Effector memory CD8-positive, alpha-beta T cell (primary cell): ENCODE results near the gene LMTK2.
A peak's percentile ranks its signal among the peaks of the same experiment; 100 is the strongest.

Experiments
- ATAC-seq: fragments of 150-1000 bp; cut with Tn5 transposase; replicated peaks from 2 replicates; pipeline ENCODE4 v1.10.0; 2021; ENCODE audit warnings: mild to moderate bottlenecking, moderate library complexity
- DNase-seq, 3 experiments: peaks; one replicate each; pipeline ENCODE4 v3.0.0; 2021
- H3K27ac Mint-ChIP-seq, 2 donors: one replicate each; pipeline ENCODE4 v1.8.0; 2022; ENCODE audit warnings: mild to moderate bottlenecking in 2 of 2, mixed read lengths in 2 of 2, moderate library complexity in 2 of 2
- H3K27me3 Mint-ChIP-seq, 2 donors: one replicate each; pipeline ENCODE4 v1.8.0; 2022; ENCODE audit warnings: mixed read lengths in 2 of 2
- H3K36me3 Mint-ChIP-seq: one replicate; pipeline ENCODE4 v1.8.0; 2022; ENCODE audit warnings: mild to moderate bottlenecking, moderate library complexity, mixed read lengths; ENCODE audit not compliant: insufficient read depth
- H3K4me1 Mint-ChIP-seq, 2 donors: one replicate each; pipeline ENCODE4 v1.8.0; 2022; ENCODE audit warnings: low read depth in 2 of 2, mixed read lengths in 2 of 2
- H3K4me3 Mint-ChIP-seq, 2 donors: one replicate each; pipeline ENCODE4 v1.8.0; 2022; ENCODE audit warnings: mild to moderate bottlenecking in 2 of 2, mixed read lengths in 2 of 2, moderate library complexity in 2 of 2
- H3K9me3 Mint-ChIP-seq, 2 donors: one replicate each; pipeline ENCODE4 v1.8.0; 2022; ENCODE audit warnings: mixed read lengths in 2 of 2

Gene LMTK2

GRCh38 chr7:98163269-98163668, 56.6 kb downstream of the LMTK2 start:
- no peak for ATAC-seq
- no peak for DNase-seq
- Mint-ChIP-seq H3K36me3 (no peaks in the 10 kb centered on the region), H3K27ac (no peak overlapping the region), H3K27me3 (no peaks in the 10 kb centered on the region), H3K4me3 (no peak overlapping the region), H3K9me3 (no peaks in the 10 kb centered on the region), H3K4me1 (peaks cover 7 to 12% of the 10 kb centered on the region in 2 donors)

GRCh38 chr7:98163704-98164494, 57.2 kb downstream of the LMTK2 start:
- H3K4me1 Mint-ChIP-seq, result peaks cover 7 to 14% of the 10 kb centered on the region in 2 donors

GRCh38 chr7:98165827-98166667, 59.4 kb downstream of the LMTK2 start:
- Mint-ChIP-seq H3K36me3 (no peaks in the 10 kb centered on the region), H3K27me3 (no peaks in the 10 kb centered on the region), H3K4me1 (peaks cover 7 to 14% of the 10 kb centered on the region in 2 donors), H3K27ac (no peak overlapping the region), H3K9me3 (no peaks in the 10 kb centered on the region), H3K4me3 (no peak overlapping the region)
- ATAC-seq (peak; percentile 59), DNase-seq (peak; percentile 30 to 45 (median 43))

More at GRCh38 chr7:98163704-98164494, 57.2 kb downstream of the LMTK2 start:
- no peak for DNase-seq
- no peaks in the 10 kb centered on the region for H3K27me3 Mint-ChIP-seq
- no peak overlapping the region for H3K27ac Mint-ChIP-seq
- no peak overlapping the region for H3K4me3 Mint-ChIP-seq
- ATAC-seq, result no peak
- H3K9me3 Mint-ChIP-seq, result no peaks in the 10 kb centered on the region
- no peaks in the 10 kb centered on the region for H3K36me3 Mint-ChIP-seq

- ATAC-seq (no peak), DNase-seq (no peak)
- Mint-ChIP-seq H3K36me3 (no peaks in the 10 kb centered on the region), H3K4me1 (peaks cover 7 to 14% of the 10 kb centered on the region in 2 donors), H3K4me3 (no peak overlapping the region), H3K9me3 (no peaks in the 10 kb centered on the region), H3K27ac (no peak overlapping the region), H3K27me3 (no peaks in the 10 kb centered on the region)
These were observed 60.0 kb downstream of the LMTK2 start for GRCh38 chr7:98166668-98166970.

- no peaks in the 10 kb centered on the region for H3K27me3 Mint-ChIP-seq
- DNase-seq, result no peak
These were observed 61.0 kb downstream of the LMTK2 start for GRCh38 chr7:98167653-98168052.

GRCh38 chr7:98168181-98168903, 61.7 kb downstream of the LMTK2 start:
- Mint-ChIP-seq H3K36me3 (peaks cover 7% of the 10 kb centered on the region), H3K27ac (peak overlapping the region in 1 of 2 donors; percentile 59), H3K4me1 (peaks cover 7 to 14% of the 10 kb centered on the region in 2 donors), H3K4me3 (no peak overlapping the region), H3K27me3 (no peaks in the 10 kb centered on the region), H3K9me3 (no peaks in the 10 kb centered on the region)
- ATAC-seq, result peak; percentile 93
- DNase-seq, result peak; percentile 55 to 67 (median 67)

More at GRCh38 chr7:98167653-98168052, 61.0 kb downstream of the LMTK2 start:
- H3K36me3 Mint-ChIP-seq, result peaks cover 7% of the 10 kb centered on the region
- H3K4me3 Mint-ChIP-seq, result no peak overlapping the region
- peaks cover 7 to 14% of the 10 kb centered on the region in 2 donors for H3K4me1 Mint-ChIP-seq
- ATAC-seq, result no peak
- H3K27ac Mint-ChIP-seq, result peak overlapping the region in 1 of 2 donors; percentile 59
- no peaks in the 10 kb centered on the region for H3K9me3 Mint-ChIP-seq

- H3K27ac Mint-ChIP-seq, result peak overlapping the region in 1 of 2 donors; percentile 36
- no peak overlapping the region for H3K4me3 Mint-ChIP-seq
- H3K9me3 Mint-ChIP-seq, result no peaks in the 10 kb centered on the region
- no peaks in the 10 kb centered on the region for H3K27me3 Mint-ChIP-seq
- DNase-seq (no peak), ATAC-seq (no peak)
- peaks cover 7% of the 10 kb centered on the region for H3K36me3 Mint-ChIP-seq
- peaks cover 7 to 14% of the 10 kb centered on the region in 2 donors for H3K4me1 Mint-ChIP-seq
These were observed 62.4 kb downstream of the LMTK2 start for GRCh38 chr7:98168904-98169621.

GRCh38 chr7:98170966-98171365, 64.3 kb downstream of the LMTK2 start:
- no peak for ATAC-seq
- Mint-ChIP-seq H3K4me1 (peaks cover 6 to 10% of the 10 kb centered on the region in 2 donors), H3K9me3 (no peaks in the 10 kb centered on the region), H3K27ac (peak overlapping the region in 1 of 2 donors; percentile 62), H3K36me3 (peaks cover 12% of the 10 kb centered on the region), H3K27me3 (no peaks in the 10 kb centered on the region), H3K4me3 (no peak overlapping the region)
- DNase-seq, result no peak

GRCh38 chr7:98171449-98171848, 64.8 kb downstream of the LMTK2 start:
- Mint-ChIP-seq H3K27me3 (no peaks in the 10 kb centered on the region), H3K36me3 (peaks cover 15% of the 10 kb centered on the region), H3K27ac (peak overlapping the region in 1 of 2 donors; percentile 62), H3K9me3 (no peaks in the 10 kb centered on the region), H3K4me3 (no peak overlapping the region), H3K4me1 (peaks cover 4 to 8% of the 10 kb centered on the region in 2 donors)
- no peak for DNase-seq
- ATAC-seq, result no peak

GRCh38 chr7:98174334-98175259, 67.9 kb downstream of the LMTK2 start:
- H3K27ac Mint-ChIP-seq, result no peak overlapping the region
- no peak for ATAC-seq
- H3K36me3 Mint-ChIP-seq, result peaks cover 21% of the 10 kb centered on the region

GRCh38 chr7:98175260-98175940, 68.7 kb downstream of the LMTK2 start:
- H3K4me3 Mint-ChIP-seq, result no peak overlapping the region
- no peaks in the 10 kb centered on the region for H3K27me3 Mint-ChIP-seq
- H3K9me3 Mint-ChIP-seq, result no peaks in the 10 kb centered on the region
- H3K36me3 Mint-ChIP-seq, result peaks cover 21% of the 10 kb centered on the region
- no peak overlapping the region for H3K27ac Mint-ChIP-seq
- DNase-seq (no peak), ATAC-seq (no peak)
- no peaks in the 10 kb centered on the region for H3K4me1 Mint-ChIP-seq

More at GRCh38 chr7:98174334-98175259, 67.9 kb downstream of the LMTK2 start:
- DNase-seq, result no peak
- Mint-ChIP-seq H3K4me1 (no peaks in the 10 kb centered on the region), H3K4me3 (no peak overlapping the region), H3K27me3 (no peaks in the 10 kb centered on the region), H3K9me3 (no peaks in the 10 kb centered on the region)

GRCh38 chr7:98177553-98177952, 70.9 kb downstream of the LMTK2 start:
- Mint-ChIP-seq H3K27ac (no peak overlapping the region), H3K4me1 (no peaks in the 10 kb centered on the region), H3K4me3 (no peak overlapping the region), H3K9me3 (no peaks in the 10 kb centered on the region), H3K27me3 (no peaks in the 10 kb centered on the region), H3K36me3 (peaks cover 14% of the 10 kb centered on the region)
- no peak for DNase-seq
- no peak for ATAC-seq
